NCI-H2107 (cell line): Measurements from ENCODE around the gene TNP1.

ENCODE experiments used
- DNase-seq: peaks from one replicate; lab custom pipeline; 2025; lab: John Stamatoyannopoulos, UW

TNP1 gene

DNA sequence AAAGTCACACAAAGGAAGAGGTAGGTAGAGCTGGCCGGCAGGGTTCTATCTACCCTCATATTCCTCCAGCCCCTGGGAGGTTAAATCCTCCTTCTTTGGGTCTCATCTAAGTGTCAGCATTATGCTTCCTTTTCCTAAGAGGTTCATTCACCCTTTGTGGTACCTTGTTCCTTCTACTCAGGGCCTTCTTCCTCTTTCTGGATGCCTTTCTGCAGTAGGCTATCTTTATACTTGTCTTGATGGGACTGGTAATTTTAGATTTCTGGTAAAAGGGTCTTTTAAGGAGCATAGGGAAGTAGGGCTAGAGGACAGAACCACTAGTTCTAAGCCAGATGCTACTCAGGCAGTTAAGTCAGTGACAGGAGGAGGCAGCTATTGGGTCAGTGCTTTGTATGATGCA is 13.7 kb upstream of the TNP1 start:
- DNase-seq = no peak

DNA sequence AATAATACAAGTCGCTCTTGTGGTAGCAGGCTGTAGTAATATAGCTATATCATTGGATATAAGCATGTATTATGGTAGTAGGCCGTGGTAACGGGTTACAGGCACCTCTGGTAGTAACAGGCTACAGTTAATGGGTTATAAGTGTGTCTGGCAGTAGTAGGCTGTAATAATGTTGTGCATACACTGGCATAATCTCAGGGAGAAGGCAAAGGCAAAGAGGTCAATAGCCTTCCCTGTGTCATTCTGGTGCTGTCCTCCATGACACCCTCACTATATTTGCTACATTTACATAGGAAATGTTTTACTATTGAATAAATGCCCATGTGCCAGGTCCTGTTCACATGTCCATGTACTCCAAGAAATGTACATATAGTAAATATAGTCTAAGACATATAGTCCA is 12.8 kb upstream of the TNP1 start:
- no peak for DNase-seq

DNA sequence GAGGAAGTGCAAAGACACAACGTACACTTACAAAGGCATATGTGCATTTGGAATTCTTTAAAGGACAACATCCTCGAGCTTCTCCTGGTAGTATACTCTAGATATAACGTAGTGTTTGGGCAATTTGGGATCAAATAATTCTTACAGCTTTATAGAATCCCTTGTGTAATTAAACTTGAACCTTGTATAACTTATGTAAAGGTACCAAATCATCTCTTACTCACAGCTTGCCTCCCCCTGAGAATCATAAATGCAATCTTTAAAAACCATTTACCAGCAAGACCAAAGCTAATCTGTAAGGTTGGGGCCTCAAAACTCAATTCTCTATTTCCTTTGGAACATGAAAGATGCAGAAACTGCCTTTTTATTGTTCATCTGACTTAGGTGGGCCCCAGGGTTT is 12.2 kb upstream of the TNP1 start:
- no peak for DNase-seq

DNA sequence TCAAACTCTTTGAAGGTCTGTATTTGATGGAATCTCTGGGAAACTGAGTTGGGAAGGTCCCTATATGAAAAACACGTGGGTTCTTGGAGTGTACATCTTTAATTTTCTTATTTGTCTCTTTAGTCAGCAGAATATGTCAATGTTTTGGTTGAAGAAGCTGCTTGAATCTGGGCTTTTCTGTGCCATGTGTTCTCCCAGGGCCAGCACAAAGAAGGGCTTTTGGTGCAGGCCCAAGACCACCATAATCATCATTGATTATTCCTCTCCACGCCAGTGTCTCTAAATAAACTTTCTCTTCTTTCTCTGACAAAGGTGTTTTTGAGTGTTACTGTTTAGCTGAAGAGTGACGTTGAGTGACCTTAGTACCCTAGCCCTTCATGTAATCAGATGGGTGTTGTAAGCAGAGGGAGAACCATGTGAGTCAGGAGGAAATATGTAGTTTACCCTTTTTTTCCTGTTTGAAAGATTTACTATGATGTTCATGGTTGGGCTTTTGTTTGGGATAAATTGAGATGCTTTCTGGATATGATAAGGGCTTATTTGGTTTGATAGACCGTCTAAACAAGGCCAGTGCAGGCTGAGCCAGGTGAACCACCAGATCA is 11.6 kb upstream of the TNP1 start:
- no peak for DNase-seq

DNA sequence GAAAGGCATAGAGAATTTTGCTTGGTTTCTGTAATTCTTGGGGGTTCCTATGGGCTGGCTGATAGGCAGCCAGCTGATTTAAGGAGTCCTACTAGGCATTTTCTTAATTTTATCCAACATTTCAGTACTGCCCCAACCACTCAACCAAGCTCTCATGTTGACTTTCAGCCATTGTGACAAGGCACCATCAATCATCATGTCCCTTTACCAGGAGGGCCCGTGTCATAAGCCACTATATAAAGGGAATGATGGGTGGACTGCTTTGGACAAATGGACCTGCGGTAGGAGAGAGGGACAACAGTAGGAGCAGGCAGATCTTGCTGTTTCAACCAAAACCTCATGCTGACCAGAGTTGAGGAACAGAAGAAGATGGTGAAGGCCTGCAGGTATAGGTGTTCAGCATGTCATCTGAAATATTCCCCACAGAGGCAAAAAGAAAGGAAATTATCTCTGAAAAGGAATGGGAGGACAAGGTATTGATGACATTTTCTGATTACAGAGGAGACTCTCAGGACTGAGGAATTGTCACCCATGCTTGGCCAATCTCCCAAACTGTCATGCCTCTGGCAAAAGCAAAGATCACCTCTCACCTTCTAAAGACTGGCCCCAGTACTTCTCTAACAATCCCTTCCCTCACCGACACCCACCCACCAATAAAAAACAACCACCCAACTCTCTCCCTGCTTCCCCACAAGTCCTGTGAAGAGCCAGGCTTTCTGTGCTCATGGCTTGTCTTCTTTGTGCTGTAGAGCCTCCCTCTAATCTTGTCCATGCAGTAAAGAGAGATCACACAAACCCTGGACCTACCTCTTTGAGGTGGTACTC is 10.9 kb upstream of the TNP1 start:
- DNase-seq = no peak

DNA sequence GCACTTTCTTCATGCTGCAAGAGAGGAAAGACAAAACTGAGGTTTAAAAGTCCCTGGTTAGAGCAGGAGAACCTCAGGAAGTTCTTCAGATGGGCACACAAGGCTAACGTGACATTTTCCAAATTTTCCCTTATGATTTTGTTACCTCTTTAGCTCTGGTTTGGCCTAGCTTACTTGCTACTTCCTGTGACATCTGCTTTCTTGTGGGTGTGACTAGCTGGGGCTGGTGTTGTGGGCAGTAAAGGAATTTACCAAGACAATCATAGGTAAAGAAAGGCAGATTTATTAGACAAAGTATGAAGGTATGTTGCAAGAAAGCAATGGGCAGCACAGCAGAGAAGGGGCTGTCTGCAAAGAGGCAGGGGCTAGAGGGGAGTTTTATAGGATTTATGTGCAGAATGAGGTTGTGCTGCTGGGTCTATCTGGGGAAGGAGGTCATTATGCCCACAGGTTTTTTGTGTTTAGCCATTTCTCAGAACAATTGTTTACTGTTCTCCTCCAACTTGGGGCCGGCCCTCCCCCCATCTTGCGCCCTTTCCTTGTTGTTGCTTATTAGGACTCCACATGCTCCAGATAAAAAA is 6.7 kb upstream of the TNP1 start:
- no peak for DNase-seq

DNA sequence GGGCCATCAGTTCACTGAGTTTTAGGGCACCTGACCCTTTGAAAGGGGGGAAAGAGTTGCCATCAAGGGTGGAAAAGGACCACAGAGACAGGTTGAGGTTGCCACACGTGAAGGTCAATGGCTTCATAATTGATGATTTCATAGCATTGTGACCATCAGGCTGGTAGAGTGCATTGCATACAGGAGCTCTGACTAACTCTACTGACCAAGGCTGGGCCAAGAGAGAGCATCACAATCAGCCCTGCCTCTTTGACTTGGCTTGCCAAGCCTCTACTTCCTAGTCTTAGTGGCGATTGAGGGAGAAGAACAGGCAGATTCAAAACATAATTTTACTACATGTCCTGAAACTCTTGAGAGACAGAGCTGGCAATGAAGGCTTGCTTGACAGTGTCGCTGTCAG is 5.8 kb upstream of the TNP1 start:
- DNase-seq = no peak

DNA sequence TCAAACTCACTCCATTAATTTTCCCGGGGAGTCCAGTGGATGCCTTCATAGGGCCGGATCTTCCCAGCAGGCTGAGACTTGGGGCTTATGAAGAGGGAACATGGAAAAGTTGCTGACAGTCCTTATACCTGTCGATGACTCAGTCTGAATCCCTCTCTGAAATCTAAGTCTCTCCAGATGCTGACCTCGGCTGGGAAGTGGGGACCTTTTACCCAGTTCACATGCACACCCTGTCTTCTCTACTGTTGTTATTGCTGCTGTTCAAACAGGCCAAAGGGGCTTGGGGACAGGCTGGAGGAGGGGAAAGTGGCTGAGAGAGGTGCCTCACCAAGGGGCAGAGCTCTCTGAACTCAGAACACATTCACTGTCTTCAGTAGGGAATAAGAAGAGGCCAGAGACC is 4.1 kb upstream of the TNP1 start:
- no peak for DNase-seq

DNA sequence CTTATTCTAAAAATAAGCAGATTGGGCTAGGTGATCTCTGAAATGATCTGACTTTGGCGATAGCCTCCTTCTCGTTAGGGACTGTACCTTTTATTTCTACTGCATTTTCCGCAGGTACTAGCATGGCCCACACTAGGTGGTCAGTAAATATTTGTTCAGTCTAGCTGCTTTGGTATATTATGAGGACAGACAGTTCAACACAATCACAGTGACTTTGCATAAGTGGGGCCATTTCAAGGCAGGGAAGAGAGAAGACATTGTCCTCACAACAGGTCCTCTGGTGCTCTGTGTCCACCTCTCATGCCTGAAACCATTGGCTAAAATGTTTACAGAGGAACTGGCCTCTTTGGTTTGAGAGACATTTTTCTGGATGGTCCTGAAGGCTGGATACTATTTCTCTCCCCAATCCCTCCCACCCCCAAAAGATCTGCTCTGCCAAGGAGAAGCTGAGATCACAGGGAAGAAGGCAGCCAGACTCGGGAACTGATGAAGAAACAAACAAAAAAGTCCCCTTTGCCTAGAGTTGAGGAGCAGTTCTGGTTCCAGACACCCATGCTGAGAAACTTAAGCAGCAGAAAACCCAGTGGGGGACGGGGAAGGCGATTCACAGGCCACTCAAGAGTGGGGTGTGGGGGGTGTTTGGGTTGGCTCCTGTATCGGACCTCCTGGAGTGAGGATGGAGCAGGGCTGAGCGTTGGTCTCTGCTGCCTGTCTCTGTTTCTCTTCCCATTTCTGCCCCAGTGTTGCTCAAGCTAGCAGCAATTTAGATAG is 2.9 kb upstream of the TNP1 start:
- no peak for DNase-seq

DNA sequence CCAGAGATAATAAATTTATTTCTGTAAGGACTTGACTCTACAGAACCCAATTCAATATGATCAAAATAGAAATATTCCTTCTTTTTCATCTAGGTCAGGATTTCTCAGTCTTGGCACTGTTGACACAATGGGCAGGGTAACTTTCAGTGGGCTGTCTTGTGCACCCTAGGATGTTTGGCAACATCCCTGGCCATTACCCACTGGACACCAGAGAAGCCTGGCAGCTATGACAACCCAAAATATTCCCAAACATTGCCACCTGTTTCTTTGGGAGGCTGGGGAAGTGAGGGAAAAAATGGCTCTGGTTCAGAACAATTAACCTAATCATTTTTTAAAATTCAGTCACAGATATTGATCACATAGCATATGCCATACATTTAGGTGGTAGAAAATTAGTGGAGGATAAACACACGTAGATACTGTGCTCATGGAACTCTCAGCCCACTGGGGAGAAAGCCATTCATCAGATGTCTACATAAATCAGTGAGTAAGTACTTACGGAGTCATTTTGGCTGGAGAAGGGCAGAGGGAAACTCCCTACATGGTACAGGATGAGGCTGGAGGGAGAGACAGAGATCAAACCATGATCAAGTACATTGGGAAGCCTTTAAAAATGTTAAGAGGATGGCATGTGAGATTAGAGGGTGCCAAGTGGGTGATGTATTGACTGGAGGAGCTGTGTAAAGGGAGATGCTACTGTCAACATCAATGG is 718 bp upstream of the TNP1 start:
- no peak for DNase-seq

DNA sequence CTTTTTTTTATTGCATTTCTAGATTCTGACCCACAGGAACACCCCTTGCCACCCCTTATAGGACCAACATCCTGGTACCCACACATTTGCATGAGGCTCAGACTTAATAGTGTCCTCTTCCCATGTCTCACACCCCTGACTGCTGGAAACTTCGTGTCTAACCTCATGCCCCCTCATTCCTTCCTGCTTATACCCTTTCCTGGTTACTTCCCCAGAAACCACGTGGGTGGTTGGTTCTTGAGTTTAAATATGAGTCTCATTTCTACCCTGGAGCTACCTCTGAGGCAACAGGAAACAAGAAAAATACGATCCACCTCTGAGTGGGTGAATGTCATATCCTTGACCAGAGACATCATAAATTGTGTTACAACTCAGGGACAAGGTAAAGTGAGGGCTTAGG is 1.6 kb downstream of the TNP1 start:
- no peak for DNase-seq

DNA sequence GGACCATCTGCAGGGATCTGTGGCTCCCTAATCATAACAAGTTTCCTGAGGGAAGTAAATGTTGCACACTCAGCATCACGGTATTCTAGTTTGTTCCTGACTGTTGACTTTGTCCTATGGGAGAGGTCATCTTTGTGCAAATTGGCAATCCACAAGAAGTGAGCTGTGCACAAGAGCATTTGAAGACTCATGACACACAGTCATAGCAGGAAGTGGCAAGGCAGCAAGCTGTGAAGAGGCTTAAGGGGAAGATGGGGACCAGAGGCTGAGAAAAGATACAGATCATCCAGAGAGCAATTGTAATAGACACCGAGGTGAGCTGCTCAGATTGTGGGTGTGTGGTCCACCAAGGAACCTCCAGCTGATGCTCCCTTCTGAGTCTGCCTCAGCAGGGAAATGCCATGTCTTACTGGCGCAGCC is 2.7 kb downstream of the TNP1 start:
- DNase-seq = no peak

DNA sequence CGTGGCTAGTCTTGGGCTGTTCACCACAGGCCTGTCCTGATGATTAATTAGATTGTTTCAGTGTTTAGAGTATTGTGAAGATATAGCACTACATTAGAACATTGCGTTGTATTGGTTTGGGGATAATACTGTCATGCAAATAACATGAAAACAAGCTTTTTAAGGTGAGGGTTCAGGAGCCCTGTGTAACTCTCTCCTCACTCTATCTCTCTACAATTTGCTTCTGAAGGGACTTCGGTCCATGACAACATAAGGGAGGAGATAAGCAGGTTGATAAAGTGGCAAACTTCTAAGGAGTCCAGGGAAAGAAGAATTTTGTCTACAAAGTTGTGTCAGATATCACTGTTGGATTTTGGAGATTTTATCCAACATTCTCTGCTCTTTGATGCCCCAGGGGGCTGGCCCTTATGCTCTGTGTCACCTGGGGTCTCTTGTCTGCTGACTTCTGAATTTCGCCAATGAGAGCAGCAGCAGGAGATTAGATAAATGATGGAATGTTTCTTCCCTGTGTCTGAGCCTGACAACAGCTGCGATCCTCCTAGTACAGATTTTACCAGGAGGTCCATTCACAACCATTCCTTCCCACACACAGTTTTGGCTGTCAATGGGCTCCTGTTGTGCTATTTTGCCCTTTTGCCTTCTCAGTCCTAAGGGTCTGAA is 3.3 kb downstream of the TNP1 start:
- DNase-seq = no peak

DNA sequence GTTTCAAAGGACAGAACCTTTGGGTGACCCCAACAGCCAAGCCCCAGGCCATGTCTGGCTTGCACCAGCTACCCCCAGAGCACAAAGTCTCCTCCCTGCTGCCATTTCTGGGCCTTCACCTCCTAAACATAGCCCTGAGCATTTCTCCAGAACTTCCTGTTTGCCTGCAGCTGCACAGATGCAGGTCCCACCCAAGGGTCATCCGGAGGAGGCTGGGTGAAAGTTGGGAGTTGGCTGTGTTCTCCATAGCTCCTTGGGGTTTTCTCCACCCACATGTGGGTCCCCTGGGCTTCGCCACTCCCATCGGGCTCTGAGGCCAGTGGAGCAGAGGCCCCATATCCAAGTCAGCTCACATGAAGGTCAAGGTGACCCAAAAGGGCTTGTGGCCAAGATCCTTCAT is 4.3 kb downstream of the TNP1 start:
- no peak for DNase-seq

DNA sequence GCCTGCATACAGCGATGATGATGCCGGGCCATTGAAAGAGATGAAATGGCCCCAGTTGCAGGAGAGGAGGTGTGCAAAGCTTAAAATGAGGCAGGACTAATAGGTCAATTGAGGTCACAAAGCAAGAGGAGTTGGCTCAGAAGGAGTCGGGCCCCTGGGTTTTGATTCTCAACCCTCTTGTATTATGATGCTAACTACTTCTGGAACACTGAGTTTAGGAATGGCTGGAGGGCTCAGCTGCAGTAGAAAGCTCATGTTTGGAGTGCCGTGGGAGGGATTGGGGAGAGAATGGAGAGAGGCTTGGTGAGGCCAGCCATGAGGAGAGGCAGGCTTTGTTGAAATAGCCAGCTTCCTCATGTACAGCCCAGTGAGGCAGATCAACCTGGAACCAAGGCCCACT is 4.8 kb downstream of the TNP1 start:
- DNase-seq = no peak

DNA sequence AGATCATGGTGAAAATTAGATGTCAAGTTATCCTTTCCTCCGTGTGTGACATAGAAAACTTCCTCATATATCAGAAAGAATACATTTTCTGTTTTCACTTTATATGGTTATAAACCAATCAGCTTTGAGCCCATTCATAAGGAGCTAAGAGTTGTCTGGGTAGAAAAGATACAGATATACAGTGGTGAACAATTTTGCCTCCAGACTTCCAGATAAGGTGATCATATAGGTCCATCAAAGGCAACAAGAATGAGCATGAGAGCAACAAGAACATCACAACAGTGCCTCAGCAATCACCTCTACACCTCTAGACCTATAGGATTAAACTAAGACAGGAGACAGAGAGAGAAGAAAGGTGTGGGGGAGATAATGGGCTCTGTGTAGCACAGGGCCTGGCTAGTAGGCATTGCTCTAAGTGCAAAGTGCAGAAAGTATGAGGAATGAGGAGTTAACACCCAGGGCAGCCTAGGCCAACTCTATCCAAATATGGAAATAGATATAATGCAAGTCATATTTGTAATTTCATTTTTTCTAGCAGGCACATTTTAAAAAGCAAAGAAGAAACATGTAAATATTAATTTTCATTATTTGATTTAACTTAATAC is 8.3 kb downstream of the TNP1 start:
- no peak for DNase-seq

DNA sequence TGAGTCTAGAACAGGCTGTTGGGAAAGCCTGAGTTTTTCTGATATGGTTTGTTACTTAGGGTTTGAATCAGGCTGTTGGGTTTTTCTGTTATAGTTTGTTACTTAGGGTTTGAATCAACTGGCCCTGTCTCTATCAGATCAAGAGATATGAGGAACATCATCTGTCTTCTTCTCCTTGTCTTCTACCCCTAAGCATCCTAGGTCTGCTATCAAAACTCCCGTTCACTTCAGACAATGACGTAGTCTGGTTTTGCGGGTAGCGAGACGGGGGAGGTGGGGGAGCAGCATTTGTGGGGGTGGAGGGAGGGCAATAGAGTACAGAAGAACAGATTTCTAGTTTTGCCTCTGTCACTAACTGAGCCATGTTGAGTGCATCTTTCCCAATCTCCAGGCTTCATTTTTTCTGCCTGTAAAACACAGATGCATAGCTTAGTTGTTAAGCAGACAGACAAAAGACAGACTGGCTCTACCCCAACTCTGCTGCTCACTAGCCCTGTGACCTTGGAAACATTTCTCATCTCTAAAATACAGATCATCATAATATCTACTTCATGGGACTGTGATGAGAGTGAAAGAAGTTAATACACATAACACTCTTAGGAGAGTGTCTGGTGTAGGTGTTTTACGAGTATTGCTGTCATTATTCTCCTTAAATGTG is 9.1 kb downstream of the TNP1 start:
- DNase-seq = no peak

DNA sequence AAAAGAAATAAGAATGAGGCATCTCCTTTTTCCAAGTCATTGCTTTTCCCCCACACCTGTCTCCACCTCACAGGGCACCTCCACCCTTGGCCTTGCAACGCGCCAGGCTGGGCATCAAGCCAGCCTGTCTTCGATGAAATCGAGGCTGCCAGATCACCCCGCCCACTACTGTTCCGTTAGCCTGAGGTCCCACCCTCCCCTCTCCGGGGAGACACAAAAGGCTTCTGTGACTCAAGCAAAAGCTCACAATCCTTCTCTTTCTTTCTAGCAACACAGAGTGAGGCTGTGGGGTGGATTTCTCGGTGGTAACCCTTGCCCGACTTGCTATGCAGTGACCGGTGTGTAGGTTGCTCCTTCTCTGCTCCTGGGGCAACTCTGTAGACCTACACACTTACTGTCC is 9.9 kb downstream of the TNP1 start:
- peak; percentile 17 for DNase-seq

DNA sequence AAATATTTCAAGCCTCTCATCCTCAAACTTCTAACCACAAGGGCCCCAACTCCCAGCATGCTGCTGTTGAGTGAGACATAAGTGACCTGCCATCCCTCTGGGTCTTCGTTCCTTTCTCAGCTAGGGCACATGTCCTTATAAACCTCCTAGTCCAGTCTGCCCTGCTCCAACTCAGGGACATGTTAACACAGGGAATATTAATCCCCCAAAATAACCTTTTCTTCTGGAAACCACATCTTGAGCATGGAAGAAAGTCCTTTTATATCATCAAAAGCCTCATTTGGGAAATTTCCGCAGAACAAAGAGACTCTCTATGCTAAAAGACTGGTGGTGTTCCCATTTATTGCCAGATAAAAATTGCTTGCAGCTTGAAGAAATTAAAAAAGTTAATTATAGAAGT is 14.4 kb downstream of the TNP1 start:
- DNase-seq = no peak

DNA sequence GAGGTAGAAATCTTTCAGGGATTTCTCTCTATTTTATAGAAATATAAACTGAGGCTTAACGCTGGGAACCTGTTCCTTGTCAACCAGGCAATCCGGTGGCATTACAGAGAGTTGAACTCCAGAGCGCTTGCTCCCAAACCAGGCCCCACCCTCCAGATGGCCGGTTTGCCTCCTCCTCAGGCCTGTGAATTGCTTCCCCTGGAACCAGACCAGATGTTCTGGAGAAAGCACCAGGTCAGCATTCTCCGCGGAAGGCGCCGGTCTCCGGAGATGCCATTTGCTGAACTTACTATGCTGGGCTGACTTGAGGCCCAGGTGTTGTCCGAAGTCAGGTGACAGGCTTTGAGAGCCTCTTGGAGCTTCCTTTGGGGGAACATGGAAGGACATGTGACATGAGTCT is 17.2 kb downstream of the TNP1 start:
- DNase-seq = no peak

DNA sequence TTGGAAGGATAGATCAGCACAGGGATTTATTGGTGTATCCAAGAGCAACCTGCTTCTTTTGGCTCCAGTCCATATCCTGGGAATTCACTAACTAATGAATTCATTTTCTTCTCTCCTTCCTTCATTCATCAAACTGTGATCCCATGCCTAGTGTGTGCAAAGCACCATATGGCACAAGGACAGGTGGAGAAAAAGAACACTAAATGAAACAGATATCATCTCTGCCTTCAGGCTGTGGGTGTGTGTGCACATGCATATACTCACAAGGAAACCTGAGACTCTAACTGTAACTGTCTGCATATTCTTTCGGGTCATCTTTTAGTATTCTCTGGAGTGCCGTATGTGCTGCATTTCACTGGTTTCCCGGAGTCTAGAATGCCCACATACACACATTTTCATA is 20.2 kb downstream of the TNP1 start:
- no peak for DNase-seq
